GM18508 (cell line): ENCODE measurements around the gene LRIG2.
A peak's percentile ranks its signal among the peaks of the same experiment; 100 is the strongest.
"Not testable (repeated sequence)": the region's sequence is repeated elsewhere in the genome, so short reads cannot be mapped to it uniquely, and the experiment has no call there.

Experiments
- ATAC-seq: cut with Tn5 transposase; IDR thresholded peaks from one replicate; pipeline ENCODE4 v1.9.1; 2021; ENCODE audit warnings: moderate number of reproducible peaks; ENCODE audit not compliant: insufficient read depth, unreplicated experiment

Gene LRIG2

DNA sequence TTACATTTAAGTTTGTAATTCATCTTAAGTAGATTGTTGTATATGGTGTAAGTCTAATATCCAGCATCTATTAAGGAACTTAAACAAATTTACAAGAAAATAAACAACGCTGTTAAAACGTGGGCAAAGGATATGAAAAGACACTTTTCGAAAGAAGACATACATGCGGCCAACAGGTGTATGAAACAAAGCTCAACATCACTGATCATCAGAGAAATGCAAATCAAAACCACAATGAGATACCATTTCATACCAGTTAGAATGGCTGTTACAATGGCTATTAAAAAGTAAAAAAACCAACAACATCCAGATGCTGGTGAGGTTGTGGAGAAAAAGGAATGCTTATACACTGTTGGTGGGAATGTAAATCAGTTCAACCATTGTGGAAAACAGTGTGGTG, 77.5 kb downstream of the LRIG2 start:
- not testable (repeated sequence) for ATAC-seq

GRCh38 chr1:113153116-113153803, 80.3 kb downstream of the LRIG2 start:
- no peak for ATAC-seq

DNA sequence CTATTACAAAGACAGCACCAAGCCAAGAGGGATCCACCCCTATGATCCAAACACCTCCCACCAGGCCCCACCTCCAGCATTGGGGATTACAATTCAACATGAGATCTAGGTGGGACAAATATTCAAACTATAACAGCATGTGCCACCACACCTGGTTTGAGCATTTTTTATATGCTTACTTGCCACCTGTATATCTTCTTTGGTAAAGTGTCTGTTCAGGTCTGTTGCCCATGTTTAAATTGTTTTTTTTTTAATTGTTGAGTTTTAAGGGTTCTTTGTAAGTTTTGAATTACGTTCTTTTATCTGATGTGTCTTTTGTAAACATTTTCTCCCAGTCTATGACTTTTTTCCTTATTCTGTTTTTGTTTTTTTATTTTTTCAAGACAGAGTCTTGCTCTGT, 83.4 kb downstream of the LRIG2 start:
- no peak for ATAC-seq

DNA sequence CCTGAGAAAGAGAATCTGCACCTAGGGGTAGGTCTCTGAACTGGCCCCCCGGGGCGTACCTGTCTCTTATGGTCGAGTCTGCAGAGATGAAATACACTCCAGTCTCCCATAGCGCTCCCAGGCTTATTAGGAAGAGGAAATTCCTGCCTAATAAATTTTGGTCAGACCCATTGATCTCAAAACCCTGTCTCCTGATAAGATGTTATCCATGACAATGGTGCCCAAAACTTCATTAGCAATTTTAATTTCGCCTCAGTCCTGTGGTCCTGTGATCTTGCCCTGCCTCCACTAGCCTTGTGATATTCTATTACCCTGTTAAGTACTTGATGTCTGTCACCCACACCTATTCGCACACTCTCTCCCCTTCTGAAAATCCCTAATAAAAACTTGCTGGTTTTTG, 85.7 kb downstream of the LRIG2 start:
- not testable (repeated sequence) for ATAC-seq

- ATAC-seq = no peak
These were observed 93.5 kb downstream of the LRIG2 start for GRCh38 chr1:113166473-113166872.

- no peak for ATAC-seq
These were observed 95.9 kb downstream of the LRIG2 start for GRCh38 chr1:113168946-113169345.

DNA sequence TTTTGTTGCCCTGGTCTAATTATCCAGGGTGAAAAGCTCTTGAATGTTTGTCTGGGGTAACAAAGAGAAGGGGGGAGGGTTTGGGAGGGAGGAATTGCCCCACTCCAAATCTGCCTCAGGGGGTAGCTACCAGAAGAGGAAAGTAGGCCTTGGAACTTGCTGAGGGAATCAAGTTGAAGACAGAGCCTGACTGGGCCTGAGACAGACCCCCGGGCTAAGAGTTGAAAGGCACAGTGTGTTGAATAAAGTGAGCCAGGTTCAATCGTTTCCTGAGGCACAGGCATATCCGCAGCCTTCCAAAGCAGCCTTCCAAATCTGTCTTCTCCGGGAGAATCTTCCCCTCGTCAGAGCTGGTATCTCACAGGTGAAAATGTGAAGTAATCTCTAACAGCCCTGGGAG, 96.6 kb downstream of the LRIG2 start:
- no peak for ATAC-seq

- no peak for ATAC-seq
These were observed 97.5 kb downstream of the LRIG2 start for GRCh38 chr1:113170519-113170918.

- peak; percentile 63 for ATAC-seq
These were observed 105.1 kb downstream of the LRIG2 start for GRCh38 chr1:113178106-113178505.

GRCh38 chr1:113178522-113178921, 105.5 kb downstream of the LRIG2 start:
- ATAC-seq = no peak
